ENCODE results near the gene EPS8.
A peak's percentile ranks its signal among the peaks of the same experiment; 100 is the strongest.

The EPS8 gene

DNA sequence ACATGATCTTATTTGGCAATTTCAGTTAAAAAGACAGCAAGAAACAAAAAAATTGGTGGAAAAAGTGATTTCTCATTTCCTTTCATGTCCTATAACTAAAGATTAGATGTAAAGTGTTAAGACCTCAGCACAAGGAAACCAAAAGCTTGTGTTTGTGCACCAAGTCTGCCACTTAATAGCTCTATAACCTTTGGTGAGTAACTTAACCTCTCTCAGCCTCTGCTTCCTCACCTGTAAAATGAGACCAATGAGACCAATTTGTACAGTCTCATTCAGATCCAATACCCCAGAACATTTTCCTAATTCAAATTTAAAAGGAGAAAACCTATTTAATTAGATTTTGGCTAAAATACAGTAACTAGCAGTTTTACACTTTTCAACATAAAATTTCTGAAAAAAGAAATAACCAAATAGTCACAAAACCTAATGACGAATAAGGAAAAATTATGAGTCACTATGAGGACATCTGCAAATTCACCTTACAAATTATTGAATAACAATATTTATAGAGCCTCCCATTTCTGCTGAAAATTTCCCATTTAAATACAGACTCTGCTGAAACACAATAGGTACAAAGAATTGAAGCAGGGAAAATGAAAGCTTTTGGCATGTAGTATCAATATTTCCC lies 71.1 kb downstream of the EPS8 start:
- DNase-seq (ENCODE audit: low read depth) = no peak

DNA sequence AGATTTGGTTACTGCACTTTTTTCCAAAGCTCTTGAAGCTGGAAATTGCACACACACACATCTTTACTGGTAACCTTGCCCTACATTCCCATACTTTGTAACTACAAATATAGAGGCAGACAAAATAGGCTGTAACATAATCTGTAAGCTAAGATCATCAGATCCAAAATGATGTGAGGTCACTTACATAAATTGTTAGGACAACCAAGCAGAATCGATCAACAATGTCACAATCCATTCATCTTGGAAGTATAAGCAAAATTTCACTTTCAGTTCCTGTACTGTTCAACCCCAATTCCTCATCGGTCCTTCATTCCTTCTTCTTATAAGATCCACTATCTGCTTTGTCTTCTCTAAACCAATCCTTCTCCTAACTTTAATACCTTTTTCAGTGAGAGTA lies 72.6 kb downstream of the EPS8 start:
- DNase-seq (ENCODE audit: low read depth) = no peak

DNA sequence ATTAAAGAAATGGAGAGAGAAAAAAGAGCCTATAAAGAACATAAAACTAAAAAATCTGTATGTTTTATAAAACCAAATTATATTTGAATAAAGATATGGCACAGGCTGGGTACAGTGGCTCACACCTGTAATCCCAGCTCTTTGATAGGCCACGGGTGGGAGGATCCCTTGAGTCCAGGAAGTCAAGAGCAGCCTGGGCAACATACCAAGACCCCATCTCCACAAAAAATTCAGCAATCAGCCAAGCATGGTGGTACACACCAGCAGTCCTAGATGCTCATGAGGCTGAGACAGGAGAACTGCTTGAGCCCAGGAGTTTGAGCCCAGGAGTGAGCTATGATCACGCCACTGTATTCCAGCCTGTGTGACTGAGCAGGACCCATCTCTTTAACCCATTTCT lies 74.9 kb downstream of the EPS8 start:
- no peak for DNase-seq (ENCODE audit: low read depth)

DNA sequence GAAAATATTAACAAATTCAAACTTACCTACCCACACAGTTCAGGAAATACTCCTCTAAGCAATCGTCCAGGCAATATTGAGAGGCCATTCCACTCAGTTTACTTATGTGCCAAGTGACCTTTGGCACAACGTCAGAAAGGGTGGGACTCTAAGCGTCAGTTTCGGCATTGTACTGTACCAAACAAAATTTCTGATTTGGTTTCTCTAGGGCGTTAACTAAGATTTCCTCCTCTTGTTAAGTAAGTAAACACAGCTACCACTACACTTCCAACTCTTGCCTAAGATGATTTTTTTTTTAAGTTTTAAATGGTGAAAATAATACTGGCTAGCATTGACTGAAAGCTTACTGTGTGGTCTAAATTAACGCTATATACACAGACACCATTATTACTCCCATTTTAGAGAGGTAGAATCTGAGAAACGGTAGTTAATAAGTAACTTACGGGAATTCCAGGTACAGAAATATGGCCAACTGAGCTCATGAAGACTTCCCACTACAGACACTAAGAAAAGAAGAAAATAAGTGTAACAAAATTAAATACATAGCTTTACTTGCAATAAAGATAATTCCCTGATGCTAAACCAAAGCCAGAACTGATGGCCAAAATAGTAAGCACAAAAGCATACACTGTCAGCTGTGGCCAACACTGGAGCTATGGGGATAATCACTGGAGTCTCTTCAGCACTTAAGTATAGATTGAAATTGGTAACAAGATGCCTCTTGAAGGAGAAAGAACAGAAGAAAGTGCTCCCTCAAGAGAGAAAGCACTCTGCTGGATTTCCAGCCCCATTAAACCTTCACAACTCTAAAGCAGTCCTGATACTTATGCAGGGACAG lies 76.1 kb downstream of the EPS8 start:
- DNase-seq (ENCODE audit: low read depth) = no peak

DNA sequence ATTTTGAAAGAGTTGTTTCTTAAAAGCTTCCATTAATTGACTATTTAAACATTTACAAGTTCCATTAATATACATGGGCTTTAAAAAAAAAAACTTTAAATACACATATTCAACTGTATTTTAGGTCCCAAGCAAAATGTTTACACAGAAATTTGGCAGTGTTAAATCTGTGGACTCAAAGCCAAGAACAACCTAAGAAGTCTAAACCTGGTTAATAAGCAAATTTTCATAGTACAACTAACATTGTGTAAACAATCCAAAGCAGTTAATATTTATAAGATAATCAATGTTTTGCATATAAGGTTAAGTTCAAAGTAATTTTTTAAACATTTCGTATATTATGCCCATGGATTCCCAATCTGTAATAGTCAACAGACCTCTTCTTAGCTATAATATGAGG lies 77.0 kb downstream of the EPS8 start:
- no peak for DNase-seq (ENCODE audit: low read depth)

DNA sequence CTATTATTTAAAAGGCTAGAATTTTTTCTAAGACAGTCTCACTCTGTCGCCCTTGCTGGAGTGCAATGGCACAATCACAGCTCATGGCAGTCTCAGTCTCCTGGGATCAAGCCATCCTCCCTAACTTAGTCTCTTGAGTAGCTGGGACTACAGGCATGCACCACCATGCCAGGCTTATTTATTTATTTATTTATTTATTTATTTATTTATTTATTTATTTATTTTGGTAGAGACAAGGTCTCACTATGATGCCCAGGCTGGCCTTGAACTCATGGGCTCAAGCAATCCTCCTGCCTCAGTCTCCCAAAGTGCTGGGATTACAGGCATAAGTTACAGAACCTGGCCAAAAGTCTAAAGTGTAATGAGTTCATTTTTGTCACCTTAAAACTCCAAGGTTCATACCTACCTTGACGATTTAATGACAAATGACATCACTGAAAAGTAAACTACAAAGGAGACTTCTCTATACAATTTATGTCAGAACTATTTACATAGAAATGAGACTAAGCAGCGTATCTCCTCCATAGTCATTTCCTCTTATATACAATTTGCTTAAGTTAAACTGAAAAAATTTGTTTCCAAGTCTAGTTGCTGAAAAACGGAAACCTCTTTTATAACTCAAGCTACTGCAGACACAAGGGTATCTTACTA lies 78.2 kb downstream of the EPS8 start:
- no peak for DNase-seq (ENCODE audit: low read depth)

DNA sequence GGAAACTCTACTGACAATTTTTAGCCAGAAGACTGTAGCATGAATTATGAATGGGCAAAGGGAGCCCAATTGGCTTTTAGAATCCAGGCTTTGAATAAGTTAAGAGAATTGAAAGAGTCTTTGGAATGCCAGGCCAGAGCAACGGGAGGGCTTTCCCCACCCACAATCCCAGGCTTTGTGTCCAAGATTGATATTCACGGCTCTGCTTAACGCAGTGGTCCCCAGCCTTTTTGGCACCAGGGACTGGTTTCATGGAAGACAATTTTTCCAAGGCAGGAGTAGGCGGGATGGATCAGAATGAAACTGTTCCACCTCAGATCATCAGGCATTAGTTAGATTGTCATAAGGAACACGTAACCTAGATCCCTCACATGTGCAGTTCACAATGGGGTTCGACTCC lies 79.6 kb downstream of the EPS8 start:
- no peak for DNase-seq (ENCODE audit: low read depth)

DNA sequence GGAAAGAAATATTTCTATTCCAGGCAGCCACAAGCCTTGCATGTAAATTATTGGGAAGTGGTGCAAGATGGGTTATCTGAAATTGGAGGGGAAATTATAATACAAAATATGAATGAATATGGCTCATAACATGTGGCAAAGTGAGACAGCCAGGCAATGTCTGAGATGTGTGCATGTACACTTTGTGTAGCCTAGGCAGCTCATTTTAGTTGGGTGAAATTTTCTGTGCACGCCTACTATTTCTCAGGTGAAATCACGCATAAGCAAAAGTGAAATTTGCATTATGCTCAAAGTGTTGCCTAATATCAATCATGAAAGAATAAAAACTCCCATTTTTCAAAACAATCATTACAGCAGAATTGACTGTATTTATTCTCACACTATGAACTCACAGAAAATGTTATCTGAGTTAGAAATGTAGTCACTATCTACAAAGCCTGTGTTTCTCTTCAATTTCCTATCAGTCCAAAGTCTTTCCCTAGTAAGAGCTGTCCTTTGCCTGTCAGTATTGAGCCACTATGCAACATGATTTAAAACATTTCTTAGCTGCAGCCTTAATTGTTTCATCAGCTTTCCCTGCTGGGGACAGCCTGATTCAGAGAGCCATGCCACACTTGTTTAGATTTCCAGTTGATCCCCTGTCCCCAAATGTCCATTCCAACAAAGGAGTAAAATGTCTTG lies 80.7 kb downstream of the EPS8 start:
- no peak for DNase-seq (ENCODE audit: low read depth)

DNA sequence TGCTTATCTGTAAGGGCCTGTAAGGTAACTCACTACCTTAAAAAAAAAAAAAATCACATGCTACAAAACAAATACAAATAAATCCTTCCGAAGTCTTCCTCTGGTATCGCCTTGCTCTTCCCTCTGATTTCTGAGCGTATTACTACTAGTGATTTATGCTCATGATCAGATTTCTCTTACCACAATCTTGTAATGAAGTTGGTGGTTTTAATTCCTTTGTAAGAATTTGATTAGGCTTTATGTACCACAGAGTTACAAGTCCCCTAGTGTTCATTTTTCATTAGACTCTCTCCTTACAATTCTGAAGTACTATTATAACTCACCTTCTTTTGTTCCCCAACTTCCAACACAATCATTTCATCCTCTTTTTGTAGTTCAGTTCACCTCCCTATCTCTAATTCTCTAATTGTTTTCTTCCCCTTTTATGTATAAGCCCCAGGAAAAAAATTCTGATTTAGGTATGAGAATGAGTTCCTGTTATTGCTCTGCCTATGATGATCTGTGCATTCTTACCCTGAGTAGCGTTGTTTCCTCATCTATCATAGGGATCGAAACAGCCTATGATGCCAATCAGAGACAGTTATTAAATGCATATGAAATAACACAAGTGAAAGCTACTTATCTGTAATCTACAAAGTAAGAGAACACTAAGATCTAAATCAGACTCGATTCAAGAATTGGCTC lies 81.5 kb downstream of the EPS8 start:
- no peak for DNase-seq (ENCODE audit: low read depth)

DNA sequence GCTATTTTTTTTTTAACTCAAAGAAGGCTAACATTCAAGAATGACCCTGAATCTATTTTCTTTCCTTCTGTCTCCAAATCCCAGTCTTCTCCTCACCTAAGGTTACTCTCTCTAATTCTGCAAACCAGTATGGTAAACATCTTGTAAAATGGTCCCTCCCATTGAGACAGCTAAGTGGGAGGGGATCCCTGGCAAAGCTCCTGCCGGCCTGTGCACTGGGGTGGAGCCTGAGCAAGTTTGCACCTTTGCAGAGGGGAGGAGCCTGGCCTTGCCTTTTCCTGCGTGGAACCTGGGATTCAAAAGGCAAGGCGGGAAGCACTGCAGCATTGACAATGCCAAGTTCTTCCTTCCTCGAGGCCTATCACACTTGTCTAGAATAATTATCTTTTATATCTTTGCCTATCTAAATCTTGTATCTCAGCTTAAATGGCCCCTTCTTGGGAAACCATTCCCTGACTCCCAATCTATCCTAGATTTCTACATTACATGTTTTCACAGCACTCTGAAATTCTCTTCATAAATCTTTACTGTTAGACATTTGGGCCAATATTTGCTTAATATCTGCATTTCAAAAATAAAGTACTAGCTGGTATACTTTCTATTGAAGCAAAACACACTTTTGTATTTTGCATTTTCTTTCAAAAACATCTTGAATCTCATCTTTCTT lies 83.0 kb downstream of the EPS8 start:
- DNase-seq (ENCODE audit: low read depth) = no peak

DNA sequence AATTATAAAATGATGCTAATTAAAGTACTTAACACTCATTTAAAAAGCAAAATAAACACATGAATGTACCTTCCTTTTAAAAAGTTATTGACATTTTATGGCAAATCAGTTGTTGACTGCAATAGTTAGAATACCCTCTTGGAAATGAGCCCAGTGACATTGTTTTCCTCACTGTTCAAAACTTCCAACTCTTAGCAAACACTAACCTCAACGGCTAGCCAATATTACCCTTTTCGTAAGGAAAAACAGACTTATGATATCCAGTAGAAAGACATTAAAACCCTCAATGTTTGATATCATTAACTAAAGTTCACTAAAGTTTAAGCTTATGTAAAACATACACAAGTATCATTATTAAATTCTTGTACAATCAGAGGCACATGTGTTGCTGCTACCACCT lies 83.6 kb downstream of the EPS8 start:
- no peak for DNase-seq (ENCODE audit: low read depth)

DNA sequence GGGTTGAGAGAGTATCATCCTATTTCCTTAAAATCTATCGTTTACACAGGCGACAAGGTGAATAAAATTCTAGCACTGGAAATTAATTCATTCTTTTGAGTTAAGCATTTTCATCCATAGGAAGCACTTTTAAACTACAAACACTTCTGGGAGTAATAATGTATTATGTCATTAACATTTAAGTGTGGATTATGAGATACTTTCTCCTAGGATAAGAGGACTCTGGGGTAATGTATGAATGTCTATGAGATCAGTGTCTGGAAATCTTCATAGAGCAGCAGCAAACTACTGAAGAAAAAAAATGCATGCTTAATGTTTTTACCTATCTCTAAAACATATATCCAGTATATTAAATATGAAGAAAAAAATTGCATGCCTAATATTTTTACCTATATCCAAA lies 86.9 kb downstream of the EPS8 start:
- DNase-seq (ENCODE audit: low read depth) = no peak

DNA sequence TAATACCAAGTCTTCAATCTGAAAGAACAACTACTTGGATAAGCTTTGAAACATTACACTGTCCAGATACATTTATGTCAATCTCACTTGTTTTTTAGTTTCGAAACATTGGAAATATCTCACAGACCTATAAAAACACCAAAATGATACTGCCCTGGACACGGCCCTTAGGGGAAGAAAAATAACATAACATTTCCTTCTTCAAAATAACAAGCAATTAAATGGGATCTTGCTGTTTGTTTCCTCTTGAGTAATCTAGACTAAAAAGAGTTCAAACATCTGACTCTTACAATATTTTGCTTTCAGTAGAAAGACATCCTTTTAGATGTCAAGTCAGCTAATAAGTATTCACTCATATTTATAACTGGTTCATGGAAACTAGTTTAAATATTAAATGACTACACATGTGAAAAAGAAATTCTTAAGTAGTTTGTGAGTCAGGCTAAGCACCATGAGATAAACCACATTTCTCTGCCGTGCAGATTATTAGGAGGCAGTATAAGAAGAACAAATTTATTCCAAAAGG lies 87.5 kb downstream of the EPS8 start:
- DNase-seq (ENCODE audit: low read depth) = peak; percentile 77

DNA sequence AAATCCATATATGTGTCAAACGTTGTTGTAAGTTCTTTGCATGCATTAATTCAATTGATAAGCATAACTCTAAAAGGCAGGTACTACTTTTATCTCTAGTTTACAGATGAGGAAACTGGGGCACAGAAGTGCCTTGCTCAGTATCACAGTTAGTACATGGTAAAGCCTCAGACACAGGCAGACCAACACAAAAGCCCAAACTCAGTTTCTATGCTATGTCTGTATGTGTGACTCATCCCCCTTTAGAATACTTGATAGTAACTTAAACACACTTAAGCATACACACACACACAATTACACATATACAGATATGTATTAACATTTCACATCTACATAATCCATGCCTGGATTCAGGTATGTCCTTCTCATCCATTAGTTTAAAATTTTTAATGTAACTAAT lies 88.0 kb downstream of the EPS8 start:
- DNase-seq (ENCODE audit: low read depth) = peak; percentile 73

DNA sequence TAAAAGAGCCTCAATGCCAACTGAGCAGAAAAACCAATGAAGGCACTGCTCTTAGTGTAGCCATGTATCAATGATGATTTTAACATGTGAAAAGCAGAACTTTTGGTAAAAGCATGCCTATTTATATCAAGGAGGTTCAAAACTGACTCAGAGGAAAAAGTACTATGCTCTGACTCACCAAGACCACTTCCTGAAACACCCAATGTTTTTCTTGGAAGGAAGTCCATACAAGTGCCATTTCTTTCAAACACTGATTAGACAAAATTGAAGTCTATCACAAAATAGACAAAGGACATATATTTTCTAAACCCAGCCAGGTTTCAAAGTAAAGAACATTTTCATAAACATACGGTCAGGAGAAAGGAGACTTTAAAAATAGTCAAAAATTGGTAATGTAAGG lies 88.6 kb downstream of the EPS8 start:
- DNase-seq (ENCODE audit: low read depth) = peak; percentile 97

DNA sequence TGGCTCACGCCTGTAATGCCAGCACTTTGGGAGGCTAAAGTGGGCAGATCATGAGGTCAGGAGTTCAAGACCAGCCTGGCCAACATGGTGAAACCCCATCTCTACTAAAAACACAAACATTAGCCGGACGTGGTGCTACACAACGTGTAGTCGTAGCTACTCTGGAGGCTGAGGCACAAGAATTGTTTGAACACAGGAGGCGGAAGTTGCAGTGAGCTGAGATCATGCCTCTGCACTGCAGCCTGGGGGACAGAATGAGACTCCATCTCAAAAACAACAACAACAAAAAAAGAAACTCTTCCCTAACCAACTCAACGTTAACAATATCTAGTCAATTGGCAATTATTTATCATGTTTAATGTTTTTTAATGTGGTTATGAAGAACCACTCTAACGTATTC lies 89.3 kb downstream of the EPS8 start:
- DNase-seq (ENCODE audit: low read depth) = peak; percentile 68

DNA sequence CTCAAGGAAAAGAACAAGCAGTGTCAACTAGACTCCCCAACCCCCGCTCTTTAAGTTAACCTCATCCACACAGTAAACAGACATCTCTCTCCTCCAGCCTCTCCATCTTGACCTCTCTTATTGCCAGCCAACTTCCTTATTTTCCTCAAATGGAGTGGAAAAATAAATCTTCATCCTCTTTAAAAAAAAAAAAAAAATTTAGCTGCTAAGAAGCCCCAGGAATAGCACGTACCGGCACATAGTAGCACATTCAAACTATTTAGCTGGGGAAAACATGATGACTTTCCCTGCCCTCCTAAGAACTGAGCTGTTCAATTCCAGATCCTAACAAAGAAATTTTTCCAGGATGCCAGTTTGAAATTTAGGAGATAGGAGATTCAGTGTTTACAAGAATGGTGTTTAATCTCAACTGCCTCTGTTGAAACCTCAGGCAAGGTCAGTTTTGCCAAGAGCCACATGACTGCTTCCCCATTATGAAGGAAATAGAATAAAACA lies 90.8 kb downstream of the EPS8 start:
- no peak for DNase-seq (ENCODE audit: low read depth)

DNA sequence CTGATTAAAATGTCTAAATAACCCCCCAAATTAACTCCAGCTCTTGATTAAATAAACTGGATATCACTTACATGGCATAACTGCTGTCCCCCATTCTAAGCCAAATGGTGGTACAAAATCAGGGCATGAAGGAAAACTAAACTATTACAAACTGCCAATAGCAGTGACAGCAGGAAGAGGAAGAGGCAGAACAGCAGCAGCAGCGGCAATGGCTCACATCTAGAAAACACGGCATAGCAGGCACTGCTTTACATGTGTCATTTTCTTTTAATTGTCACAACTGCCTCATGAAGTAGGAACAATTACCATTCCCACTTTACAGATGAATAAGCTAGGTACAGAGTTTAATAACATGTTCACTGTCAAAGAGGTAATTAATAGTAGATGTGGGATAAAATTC lies 92.0 kb downstream of the EPS8 start:
- no peak for DNase-seq (ENCODE audit: low read depth)

DNA sequence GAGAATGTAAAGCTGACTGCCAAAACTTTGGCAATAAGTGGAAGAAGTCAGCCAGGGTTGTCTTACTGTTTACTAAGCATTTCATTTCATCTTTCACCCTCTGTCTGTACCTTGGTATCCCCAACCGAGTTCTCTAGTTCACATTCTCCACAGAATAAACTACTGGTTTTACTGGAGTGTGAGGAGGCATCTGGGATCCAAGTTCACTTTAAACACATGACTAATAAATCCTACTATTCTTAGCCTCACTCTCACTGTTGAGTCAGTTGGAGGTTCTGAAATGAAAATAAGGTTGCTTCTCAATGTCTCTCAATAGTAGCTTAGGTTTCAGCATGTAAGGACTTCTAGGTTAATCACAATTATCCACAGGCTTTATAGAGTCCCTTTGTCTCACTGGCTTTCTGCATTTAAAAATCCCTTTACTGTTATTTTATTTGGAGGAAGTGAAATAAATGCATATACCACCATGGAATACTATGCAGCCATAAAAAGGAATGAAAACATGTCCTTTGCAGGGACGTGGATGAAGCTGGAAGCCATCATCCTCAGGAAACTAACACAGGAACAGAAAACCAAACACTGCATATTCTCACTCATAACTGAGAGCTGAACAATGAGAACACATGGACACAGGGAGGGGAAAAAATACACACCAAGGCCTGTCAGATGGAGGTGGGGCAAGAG lies 95.8 kb downstream of the EPS8 start:
- DNase-seq (ENCODE audit: low read depth) = peak; percentile 51

DNA sequence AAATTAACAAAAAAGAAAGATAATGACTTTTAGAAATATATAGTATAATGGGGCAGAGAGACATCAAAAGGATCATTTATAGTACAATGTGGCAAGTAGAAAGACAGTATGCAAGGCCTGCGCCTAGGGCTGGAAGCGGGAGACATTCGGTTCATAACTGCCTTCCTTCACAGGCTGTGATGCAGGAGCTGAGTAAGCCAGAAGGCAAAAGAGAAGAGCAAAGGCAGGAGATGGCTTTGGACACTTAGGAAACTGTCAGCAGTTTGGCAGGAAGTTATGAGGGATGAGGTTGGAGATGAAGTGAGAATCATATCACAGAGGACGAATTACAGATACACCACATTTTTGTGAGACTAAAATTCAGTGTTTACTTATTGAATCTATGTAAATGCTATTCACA lies 97.8 kb downstream of the EPS8 start:
- DNase-seq (ENCODE audit: low read depth) = no peak

DNA sequence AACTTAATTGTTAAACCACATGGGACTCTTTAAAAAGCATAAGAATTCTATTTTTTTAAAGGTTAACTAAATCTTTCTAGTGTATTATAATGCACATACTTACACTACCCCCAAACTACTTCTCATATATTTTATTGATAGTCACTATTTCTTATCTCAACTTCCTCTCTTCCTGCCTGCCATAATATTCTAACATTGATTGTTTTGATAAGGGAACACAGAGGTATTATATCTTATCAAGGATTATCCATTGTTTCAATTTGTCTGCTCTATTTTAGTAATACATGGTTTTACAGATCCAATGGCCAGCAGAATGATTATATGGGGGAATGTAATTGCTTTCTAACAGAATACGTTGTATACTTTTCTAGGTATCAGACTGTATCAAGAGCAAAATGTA lies 98.9 kb downstream of the EPS8 start:
- DNase-seq (ENCODE audit: low read depth) = no peak
